GM19025 (cell line): ENCODE measurements around the gene TAF1A.

Experiments used
- ATAC-seq: cut with Tn5 transposase; IDR thresholded peaks from one replicate; pipeline ENCODE4 v1.9.1; 2021; ENCODE audit warnings: mild to moderate bottlenecking, low read depth, moderate library complexity; ENCODE audit not compliant: unreplicated experiment

The TAF1A gene

GRCh38 chr1:222540598-222540995, 49.1 kb downstream of the TAF1A start:
- no peak for ATAC-seq

- no peak for ATAC-seq
These were observed 49.7 kb downstream of the TAF1A start for GRCh38 chr1:222539951-222540597.

- ATAC-seq: no peak
These were observed 54.3 kb downstream of the TAF1A start for GRCh38 chr1:222535455-222535854.

- ATAC-seq: no peak
These were observed 58.9 kb downstream of the TAF1A start for GRCh38 chr1:222530852-222531251.

- no peak for ATAC-seq
These were observed 59.8 kb downstream of the TAF1A start for GRCh38 chr1:222529916-222530315.

GRCh38 chr1:222529181-222529580, 60.6 kb downstream of the TAF1A start:
- no peak for ATAC-seq

- no peak for ATAC-seq
These were observed 63.8 kb downstream of the TAF1A start for GRCh38 chr1:222525951-222526350.

GRCh38 chr1:222523852-222524251, 65.9 kb downstream of the TAF1A start:
- ATAC-seq: no peak

- ATAC-seq: no peak
These were observed 67.4 kb downstream of the TAF1A start for GRCh38 chr1:222522105-222522915.

GRCh38 chr1:222521299-222522104, 68.2 kb downstream of the TAF1A start:
- ATAC-seq: no peak
